ENCODE data around the gene FAM193A. TPM values are rescaled to one million over a fixed set of nuclear protein-coding genes. Genes with fewer than 3 reads are reported as not detected.

FAM193A gene
- total and polyA plus RNA-seq, 12 donors = 7.5 to 20.6 (median 15.9) TPM

- intact Hi-C loops (cut with DNase I) = no loop called here
- WGBS, 2 donors = 85 to 89% methylated on average over 5 of the region's 5 CpGs
- H3K27ac ChIP-seq = peak overlapping the region; percentile 38 to 90 (median 71)
Measured at GRCh38 chr4:2713337-2713736, 176.9 kb downstream of the FAM193A start.

GRCh38 chr4:2714061-2714770 is 177.8 kb downstream of the FAM193A start:
- Histone ChIP-seq H3K9me3 (no peaks in the 10 kb centered on the region), H3K4me3 (peak overlapping the region in 2 of 10 donors; percentile 3 to 5), H3K36me3 (peaks cover 0 to 63% (median 14%) of the 10 kb centered on the region in 9 donors), H3K27ac (peak overlapping the region; percentile 38 to 90 (median 71)), H3K27me3 (no peaks in the 10 kb centered on the region), H3K4me1 (peaks cover 10 to 32% (median 26%) of the 10 kb centered on the region in 9 donors)
- intact Hi-C loops (cut with DNase I) = no loop called here
- ATAC-seq (peak; percentile 85 to 94 (median 90)), DNase-seq (peak; percentile 42 to 70)
- peak in 2 of 9 donors; percentile 3 to 19 for TF ChIP-seq CTCF (IDR thresholded peaks at IDR 0.05)
- 20 to 22% methylated on average over 10 of the region's 10 CpGs for WGBS, 2 donors

More at GRCh38 chr4:2713337-2713736, 176.9 kb downstream of the FAM193A start:
- no peak for TF ChIP-seq CTCF (IDR thresholded peaks at IDR 0.05)
- H3K36me3 ChIP-seq = peaks cover 0 to 63% (median 17%) of the 10 kb centered on the region in 9 donors
- no peaks in the 10 kb centered on the region for H3K9me3 ChIP-seq
- peaks cover 10 to 32% (median 26%) of the 10 kb centered on the region in 9 donors for H3K4me1 ChIP-seq
- H3K27me3 ChIP-seq = no peaks in the 10 kb centered on the region
- ATAC-seq = no peak
- no peak overlapping the region for H3K4me3 ChIP-seq
- DNase-seq = no peak

GRCh38 chr4:2714918-2715317 is 178.5 kb downstream of the FAM193A start:
- Histone ChIP-seq H3K36me3 (peaks cover 0 to 63% (median 16%) of the 10 kb centered on the region in 9 donors), H3K27me3 (no peaks in the 10 kb centered on the region), H3K4me3 (no peak overlapping the region), H3K27ac (peak overlapping the region in 9 of 10 donors; percentile 38 to 90 (median 74)), H3K4me1 (peaks cover 10 to 32% (median 26%) of the 10 kb centered on the region in 9 donors), H3K9me3 (no peaks in the 10 kb centered on the region)
- TF ChIP-seq CTCF (IDR thresholded peaks at IDR 0.05) = no peak
- DNase-seq = no peak
- peak in 2 of 8 donors; percentile 4 to 5 for ATAC-seq
- intact Hi-C loops (cut with DNase I) = no loop called here
- WGBS, 2 donors = 59 to 61% methylated on average over 4 of the region's 4 CpGs

GRCh38 chr4:2715426-2715825 is 179.0 kb downstream of the FAM193A start:
- H3K27me3 ChIP-seq = no peaks in the 10 kb centered on the region
- H3K27ac ChIP-seq = peak overlapping the region in 6 of 10 donors; percentile 55 to 90 (median 78)
- peaks cover 10 to 32% (median 26%) of the 10 kb centered on the region in 9 donors for H3K4me1 ChIP-seq
- H3K36me3 ChIP-seq = peaks cover 0 to 63% (median 21%) of the 10 kb centered on the region in 9 donors
- H3K9me3 ChIP-seq = no peaks in the 10 kb centered on the region
- no peak for TF ChIP-seq CTCF (IDR thresholded peaks at IDR 0.05)
- ATAC-seq (no peak), DNase-seq (no peak)
- H3K4me3 ChIP-seq = no peak overlapping the region
- intact Hi-C loops (cut with DNase I) = no loop called here
- WGBS, 2 donors = 80 to 85% methylated on average over 5 of the region's 5 CpGs

Measured in heart right ventricle (tissue), 16 donors.